GM23338 (cell line): ENCODE results near the gene DAZAP1. TPM values are rescaled to one million over a fixed set of nuclear protein-coding genes. Genes with fewer than 3 reads are reported as not detected.

ENCODE experiments used
- ATAC-seq: fragments of 200-7000 bp; cut with Tn5 transposase; 3 replicates; pipeline ENCODE4 v1.9.1; 2020
- DNase-seq: peaks from one replicate; pipeline ENCODE4 v3.0.0-alpha.2; 2015; ENCODE audit warnings: low spot score
- H2AFZ ChIP-seq: fragments of 200-600 bp; sonication (generic); 2 replicates; pipeline ENCODE4 v1.8.0; 2016; ENCODE audit warnings: antibody characterized with exemption, mild to moderate bottlenecking, moderate library complexity
- H3F3A ChIP-seq: fragments of 200-600 bp; sonication (generic); replicated peaks from 2 replicates; pipeline ENCODE4 v1.8.0; 2017; ENCODE audit warnings: antibody characterized with exemption, mixed run types, low read depth
- H3K27ac ChIP-seq: fragments of 200-600 bp; sonication (generic); 2 replicates; pipeline ENCODE4 v1.6.1; 2016; ENCODE audit warnings: low read depth
- H3K27me3 ChIP-seq: fragments of 200-600 bp; sonication (generic); 2 replicates; pipeline ENCODE4 v1.8.0; 2016; ENCODE audit warnings: mild to moderate bottlenecking, mixed run types, moderate library complexity; ENCODE audit not compliant: insufficient read depth
- H3K36me3 ChIP-seq: fragments of 200-600 bp; sonication (generic); 2 replicates; pipeline ENCODE4 v1.8.0; 2016; ENCODE audit warnings: mild to moderate bottlenecking; ENCODE audit not compliant: insufficient read depth
- H3K4me1 ChIP-seq: fragments of 200-600 bp; sonication (generic); 2 replicates; pipeline ENCODE4 v1.8.0; 2016; ENCODE audit warnings: mild to moderate bottlenecking, moderate library complexity; ENCODE audit not compliant: insufficient read depth
- H3K4me2 ChIP-seq: fragments of 200-600 bp; sonication (generic); 2 replicates; pipeline ENCODE4 v1.7.1; 2017; ENCODE audit warnings: mixed run types
- H3K4me3 ChIP-seq: fragments of 200-600 bp; sonication (generic); 2 replicates; pipeline ENCODE4 v1.6.1; 2016; ENCODE audit warnings: mixed run types
- H3K79me2 ChIP-seq: fragments of 200-600 bp; sonication (generic); replicated peaks from 2 replicates; pipeline ENCODE4 v1.8.0; 2017; ENCODE audit warnings: mild to moderate bottlenecking; ENCODE audit not compliant: insufficient read depth
- H3K9me2 ChIP-seq: fragments of 200-600 bp; sonication (generic); 2 replicates; pipeline ENCODE4 v1.8.0; 2017; ENCODE audit not compliant: insufficient read depth
- H4K20me1 ChIP-seq: fragments of 200-600 bp; sonication (generic); replicated peaks from 2 replicates; pipeline ENCODE4 v1.8.0; 2017; ENCODE audit warnings: mild to moderate bottlenecking; ENCODE audit not compliant: insufficient read depth
- H3K27ac Mint-ChIP-seq: 2 replicates; pipeline ENCODE4 v1.8.0; 2020; ENCODE audit warnings: inconsistent platforms, mild to moderate bottlenecking, moderate library complexity, mixed read lengths
- H3K27me3 Mint-ChIP-seq: 3 replicates; pipeline ENCODE4 v1.8.0; 2022; ENCODE audit warnings: low read depth, mild to moderate bottlenecking, moderate library complexity, mixed read lengths, inconsistent platforms; ENCODE audit not compliant: insufficient read depth, poor library complexity
- H3K36me3 Mint-ChIP-seq: 3 replicates; pipeline ENCODE4 v1.8.0; 2021; ENCODE audit warnings: low read depth, mild to moderate bottlenecking, inconsistent platforms, moderate library complexity, mixed read lengths
- H3K4me1 Mint-ChIP-seq: 3 replicates; pipeline ENCODE4 v1.8.0; 2020; ENCODE audit warnings: mild to moderate bottlenecking, inconsistent platforms, mixed read lengths
- H3K4me3 Mint-ChIP-seq: 3 replicates; pipeline ENCODE4 v1.8.0; 2021; ENCODE audit warnings: moderate library complexity, mild to moderate bottlenecking, inconsistent platforms, mixed read lengths
- H3K9me3 Mint-ChIP-seq: 3 replicates; pipeline ENCODE4 v1.8.0; 2020; ENCODE audit warnings: moderate library complexity, mild to moderate bottlenecking, inconsistent platforms, mixed read lengths
- CTCF ChIP-seq, 2 experiments: fragments of 200-600 bp in 1 of 2; sonication (generic) in 1 of 2; conservative IDR thresholded peaks; 2 replicates each; pipeline versions ENCODE4 v1.5.1 to v1.6.1; 2016 to 2017; ENCODE audit warnings: antibody characterized with exemption in 2 of 2, low read depth in 2 of 2, mild to moderate bottlenecking in 2 of 2, moderate library complexity in 1 of 2
- EZH2 ChIP-seq: fragments of 200-600 bp; sonication (generic); IDR thresholded peaks from one replicate; pipeline ENCODE4 v1.8.0; 2017; ENCODE audit warnings: antibody characterized with exemption, mild to moderate bottlenecking, low read depth; ENCODE audit not compliant: unreplicated experiment
- EZH2phosphoT487 ChIP-seq: fragments of 200-600 bp; sonication (generic); IDR thresholded peaks from one replicate; pipeline ENCODE4 v1.8.1; 2018; ENCODE audit warnings: antibody characterized with exemption; ENCODE audit not compliant: unreplicated experiment
- JUNB ChIP-seq: IDR thresholded peaks from one replicate; pipeline ENCODE4 v1.6.1; 2016; ENCODE audit warnings: antibody characterized with exemption; ENCODE audit not compliant: unreplicated experiment
- POLR2AphosphoS5 ChIP-seq: IDR thresholded peaks from 2 replicates; pipeline ENCODE4 v1.6.1; 2016; ENCODE audit warnings: antibody characterized with exemption, low read depth
- ZNF331 ChIP-seq: fragments of 250-450 bp; sonication (Bioruptor Pico); IDR thresholded peaks from 2 replicates; pipeline ENCODE4 v1.5.0; 2020; ENCODE audit warnings: low read depth, mild to moderate bottlenecking, moderate library complexity
- polyA plus RNA-seq: library from polyadenylated mRNA; unstranded; fragments of >200 nt; fragmentation: Nextera tagmentation; extraction: Ambion mirVana; gene quantifications from 2 replicates; pipeline ENCODE4 v1.2.1, GENCODE V29; 2016
- total RNA-seq: library from RNA; depleted of rRNA; stranded (reverse); fragments of >200 nt; shearing (Covaris generic); gene quantifications from 2 replicates; pipeline ENCODE4 v1.2.3, GENCODE V29; 2014
- TF ChIP-seq, protein P1 (sequence below): IDR thresholded peaks from 2 replicates; pipeline ENCODE4 v1.6.1; 2016; ENCODE audit warnings: antibody characterized with exemption
- TF ChIP-seq, protein P2 (sequence below): fragments of 250-450 bp; sonication (Bioruptor Pico); IDR thresholded peaks from 2 replicates; pipeline ENCODE4 v1.5.0; 2020; ENCODE audit warnings: mild to moderate bottlenecking, moderate library complexity

Gene DAZAP1
- total and polyA plus RNA-seq, 2 experiments from 2014 or later = 44.1 to 194 TPM

DNA sequence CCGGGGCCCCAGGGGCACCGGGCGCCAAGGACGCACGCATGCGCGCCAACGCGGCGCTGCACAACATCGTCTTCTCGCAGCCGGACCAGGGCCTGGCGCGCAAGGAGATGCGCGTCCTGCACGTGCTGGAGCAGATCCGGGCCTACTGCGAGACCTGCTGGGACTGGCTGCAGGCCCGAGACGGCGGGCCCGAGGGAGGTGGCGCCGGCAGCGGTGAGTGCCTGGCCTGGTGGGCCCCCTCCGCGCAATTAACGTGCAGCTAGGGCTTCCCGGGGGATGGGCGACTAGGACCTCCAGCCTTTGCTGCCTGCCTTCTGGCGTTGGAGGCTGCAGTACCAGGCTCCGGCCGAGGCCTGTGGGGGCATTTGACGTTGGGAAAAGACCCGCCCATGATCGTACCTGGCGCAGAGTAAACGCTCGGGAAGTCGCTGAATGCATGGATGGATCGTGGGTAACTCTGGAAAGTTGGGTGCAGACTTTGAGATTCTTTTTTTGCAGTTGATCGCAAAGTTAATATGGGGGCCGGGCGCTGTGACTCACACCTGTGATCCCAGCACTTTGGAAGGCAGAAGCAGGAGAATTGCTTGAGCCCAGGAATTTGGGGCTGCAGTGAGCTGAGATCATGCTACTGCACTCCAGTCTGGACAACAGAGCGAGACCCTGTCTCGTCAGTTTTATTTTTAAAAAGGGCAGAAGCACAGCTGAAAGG is 49.8 kb downstream of the DAZAP1 start:
- H2AFZ ChIP-seq = no peak overlapping the region
- H3K27ac Mint-ChIP-seq = no peak overlapping the region
- H3K4me1 ChIP-seq = peaks cover 5% of the 10 kb centered on the region; the same call in 1 of the 2 replicates
- DNase-seq (peak; percentile 82), ATAC-seq (peak; percentile 33)
- H3K27me3 ChIP-seq = no peaks in the 10 kb centered on the region
- no peak overlapping the region; the same call in 2 of the 3 replicates for H3K4me3 Mint-ChIP-seq
- H3F3A ChIP-seq = peaks cover 8% of the 10 kb centered on the region; the same call in 1 of the 2 replicates
- peaks cover 24% of the 10 kb centered on the region for H3K27me3 Mint-ChIP-seq
- no peaks in the 10 kb centered on the region for H3K9me2 ChIP-seq
- H3K36me3 ChIP-seq = no peaks in the 10 kb centered on the region
- H3K4me1 Mint-ChIP-seq = peaks cover 14% of the 10 kb centered on the region
- peaks cover 4% of the 10 kb centered on the region; the same call in 1 of the 2 replicates for H4K20me1 ChIP-seq
- H3K79me2 ChIP-seq = no peaks in the 10 kb centered on the region
- no peak for TF ChIP-seq POLR2AphosphoS5
- TF ChIP-seq CTCF (conservative IDR thresholded peaks at IDR 0.05; ENCODE audit: low read depth in 2 of 2) = peak in 1 of 2 experiments; percentile 27; a peak in 1 of 4 replicates
- no peak overlapping the region; the same call in 1 of the 2 replicates for H3K4me2 ChIP-seq
- H3K36me3 Mint-ChIP-seq = peaks cover 7% of the 10 kb centered on the region; the same call in 2 of the 3 replicates
- no peaks in the 10 kb centered on the region for H3K9me3 Mint-ChIP-seq
- no peak overlapping the region for H3K27ac ChIP-seq
- H3K4me3 ChIP-seq = no peak overlapping the region

- H3K4me1 Mint-ChIP-seq = peaks cover 10% of the 10 kb centered on the region; the same call in 2 of the 3 replicates
- H2AFZ ChIP-seq = no peak overlapping the region
- no peaks in the 10 kb centered on the region for H3K9me3 Mint-ChIP-seq
- H3K9me2 ChIP-seq = no peaks in the 10 kb centered on the region
- no peaks in the 10 kb centered on the region; the same call in 1 of the 2 replicates for H3K4me1 ChIP-seq
- no peak overlapping the region for H3K4me2 ChIP-seq
- no peak overlapping the region for H3K27ac ChIP-seq
- peaks cover 7% of the 10 kb centered on the region; the same call in 2 of the 3 replicates for H3K36me3 Mint-ChIP-seq
- no peak overlapping the region; the same call in 2 of the 3 replicates for H3K4me3 Mint-ChIP-seq
- H3K79me2 ChIP-seq = no peaks in the 10 kb centered on the region
- H3F3A ChIP-seq = peaks cover 5% of the 10 kb centered on the region; the same call in 1 of the 2 replicates
- no peak overlapping the region for H3K4me3 ChIP-seq
- no peaks in the 10 kb centered on the region for H3K27me3 ChIP-seq
- peaks cover 4% of the 10 kb centered on the region; the same call in 1 of the 2 replicates for H4K20me1 ChIP-seq
- no peaks in the 10 kb centered on the region for H3K36me3 ChIP-seq
- DNase-seq = no peak
- peaks cover 26% of the 10 kb centered on the region for H3K27me3 Mint-ChIP-seq
- H3K27ac Mint-ChIP-seq = no peak overlapping the region
- ATAC-seq = no peak
- TF ChIP-seq, protein P1, sequence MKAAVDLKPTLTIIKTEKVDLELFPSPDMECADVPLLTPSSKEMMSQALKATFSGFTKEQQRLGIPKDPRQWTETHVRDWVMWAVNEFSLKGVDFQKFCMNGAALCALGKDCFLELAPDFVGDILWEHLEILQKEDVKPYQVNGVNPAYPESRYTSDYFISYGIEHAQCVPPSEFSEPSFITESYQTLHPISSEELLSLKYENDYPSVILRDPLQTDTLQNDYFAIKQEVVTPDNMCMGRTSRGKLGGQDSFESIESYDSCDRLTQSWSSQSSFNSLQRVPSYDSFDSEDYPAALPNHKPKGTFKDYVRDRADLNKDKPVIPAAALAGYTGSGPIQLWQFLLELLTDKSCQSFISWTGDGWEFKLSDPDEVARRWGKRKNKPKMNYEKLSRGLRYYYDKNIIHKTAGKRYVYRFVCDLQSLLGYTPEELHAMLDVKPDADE = no peak
- TF ChIP-seq EZH2phosphoT487 (no peak), CTCF (conservative IDR thresholded peaks at IDR 0.05; ENCODE audit: low read depth in 2 of 2) (no peak), ZNF331 (no peak), EZH2 (no peak), JUNB (no peak)
- TF ChIP-seq, protein P2, sequence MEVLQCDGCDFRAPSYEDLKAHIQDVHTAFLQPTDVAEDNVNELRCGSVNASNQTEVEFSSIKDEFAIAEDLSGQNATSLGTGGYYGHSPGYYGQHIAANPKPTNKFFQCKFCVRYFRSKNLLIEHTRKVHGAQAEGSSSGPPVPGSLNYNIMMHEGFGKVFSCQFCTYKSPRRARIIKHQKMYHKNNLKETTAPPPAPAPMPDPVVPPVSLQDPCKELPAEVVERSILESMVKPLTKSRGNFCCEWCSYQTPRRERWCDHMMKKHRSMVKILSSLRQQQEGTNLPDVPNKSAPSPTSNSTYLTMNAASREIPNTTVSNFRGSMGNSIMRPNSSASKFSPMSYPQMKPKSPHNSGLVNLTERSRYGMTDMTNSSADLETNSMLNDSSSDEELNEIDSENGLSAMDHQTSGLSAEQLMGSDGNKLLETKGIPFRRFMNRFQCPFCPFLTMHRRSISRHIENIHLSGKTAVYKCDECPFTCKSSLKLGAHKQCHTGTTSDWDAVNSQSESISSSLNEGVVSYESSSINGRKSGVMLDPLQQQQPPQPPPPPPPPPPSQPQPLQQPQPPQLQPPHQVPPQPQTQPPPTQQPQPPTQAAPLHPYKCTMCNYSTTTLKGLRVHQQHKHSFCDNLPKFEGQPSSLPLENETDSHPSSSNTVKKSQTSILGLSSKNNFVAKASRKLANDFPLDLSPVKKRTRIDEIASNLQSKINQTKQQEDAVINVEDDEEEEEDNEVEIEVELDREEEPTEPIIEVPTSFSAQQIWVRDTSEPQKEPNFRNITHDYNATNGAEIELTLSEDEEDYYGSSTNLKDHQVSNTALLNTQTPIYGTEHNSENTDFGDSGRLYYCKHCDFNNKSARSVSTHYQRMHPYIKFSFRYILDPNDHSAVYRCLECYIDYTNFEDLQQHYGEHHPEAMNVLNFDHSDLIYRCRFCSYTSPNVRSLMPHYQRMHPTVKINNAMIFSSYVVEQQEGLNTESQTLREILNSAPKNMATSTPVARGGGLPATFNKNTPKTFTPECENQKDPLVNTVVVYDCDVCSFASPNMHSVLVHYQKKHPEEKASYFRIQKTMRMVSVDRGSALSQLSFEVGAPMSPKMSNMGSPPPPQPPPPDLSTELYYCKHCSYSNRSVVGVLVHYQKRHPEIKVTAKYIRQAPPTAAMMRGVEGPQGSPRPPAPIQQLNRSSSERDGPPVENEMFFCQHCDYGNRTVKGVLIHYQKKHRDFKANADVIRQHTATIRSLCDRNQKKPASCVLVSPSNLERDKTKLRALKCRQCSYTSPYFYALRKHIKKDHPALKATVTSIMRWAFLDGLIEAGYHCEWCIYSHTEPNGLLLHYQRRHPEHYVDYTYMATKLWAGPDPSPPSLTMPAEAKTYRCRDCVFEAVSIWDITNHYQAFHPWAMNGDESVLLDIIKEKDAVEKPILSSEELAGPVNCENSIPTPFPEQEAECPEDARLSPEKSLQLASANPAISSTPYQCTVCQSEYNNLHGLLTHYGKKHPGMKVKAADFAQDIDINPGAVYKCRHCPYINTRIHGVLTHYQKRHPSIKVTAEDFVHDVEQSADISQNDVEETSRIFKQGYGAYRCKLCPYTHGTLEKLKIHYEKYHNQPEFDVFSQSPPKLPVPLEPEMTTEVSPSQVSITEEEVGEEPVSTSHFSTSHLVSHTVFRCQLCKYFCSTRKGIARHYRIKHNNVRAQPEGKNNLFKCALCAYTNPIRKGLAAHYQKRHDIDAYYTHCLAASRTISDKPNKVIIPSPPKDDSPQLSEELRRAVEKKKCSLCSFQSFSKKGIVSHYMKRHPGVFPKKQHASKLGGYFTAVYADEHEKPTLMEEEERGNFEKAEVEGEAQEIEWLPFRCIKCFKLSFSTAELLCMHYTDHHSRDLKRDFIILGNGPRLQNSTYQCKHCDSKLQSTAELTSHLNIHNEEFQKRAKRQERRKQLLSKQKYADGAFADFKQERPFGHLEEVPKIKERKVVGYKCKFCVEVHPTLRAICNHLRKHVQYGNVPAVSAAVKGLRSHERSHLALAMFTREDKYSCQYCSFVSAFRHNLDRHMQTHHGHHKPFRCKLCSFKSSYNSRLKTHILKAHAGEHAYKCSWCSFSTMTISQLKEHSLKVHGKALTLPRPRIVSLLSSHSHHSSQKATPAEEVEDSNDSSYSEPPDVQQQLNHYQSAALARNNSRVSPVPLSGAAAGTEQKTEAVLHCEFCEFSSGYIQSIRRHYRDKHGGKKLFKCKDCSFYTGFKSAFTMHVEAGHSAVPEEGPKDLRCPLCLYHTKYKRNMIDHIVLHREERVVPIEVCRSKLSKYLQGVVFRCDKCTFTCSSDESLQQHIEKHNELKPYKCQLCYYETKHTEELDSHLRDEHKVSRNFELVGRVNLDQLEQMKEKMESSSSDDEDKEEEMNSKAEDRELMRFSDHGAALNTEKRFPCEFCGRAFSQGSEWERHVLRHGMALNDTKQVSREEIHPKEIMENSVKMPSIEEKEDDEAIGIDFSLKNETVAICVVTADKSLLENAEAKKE (CRISPR knock-in tag) = no peak
Observed at GRCh38 chr19:1457892-1458291, 50.5 kb downstream of the DAZAP1 start.
